Prostate gland (tissue), 2 donors: Measurements from ENCODE around the gene SSH2.

Experiments
- CTCF ChIP-seq, 4 experiments: fragments of 200-600 bp in 2 of 4; fragments of 450-650 bp in 2 of 4; sonication (generic) in 2 of 4; IDR thresholded peaks; 1 replicate in 3 of 4; 2 replicates in 1 of 4; pipeline ENCODE4 v1.5.1; 2016 to 2019; ENCODE audit warnings: antibody characterized with exemption in 4 of 4, mild to moderate bottlenecking in 2 of 4, moderate library complexity in 2 of 4
- POLR2A ChIP-seq: fragments of 450-650 bp; IDR thresholded peaks from one replicate; pipeline ENCODE4 v1.6.1; 2016; ENCODE audit warnings: antibody characterized with exemption, mild to moderate bottlenecking

GRCh38 chr17:29905879-29906167 is 24.2 kb downstream of the SSH2 start:
- TF ChIP-seq CTCF (IDR thresholded peaks at IDR 0.05) (no peak), POLR2A (no peak)
